ENCODE results near the gene WDR7. TPM values are rescaled to one million over a fixed set of nuclear protein-coding genes. Genes with fewer than 3 reads are reported as not detected.
A peak's percentile ranks its signal among the peaks of the same experiment; 100 is the strongest.

WDR7 gene
- total and polyA plus RNA-seq, 9 donors, result 7.3 to 18.1 (median 9.6) TPM

DNA sequence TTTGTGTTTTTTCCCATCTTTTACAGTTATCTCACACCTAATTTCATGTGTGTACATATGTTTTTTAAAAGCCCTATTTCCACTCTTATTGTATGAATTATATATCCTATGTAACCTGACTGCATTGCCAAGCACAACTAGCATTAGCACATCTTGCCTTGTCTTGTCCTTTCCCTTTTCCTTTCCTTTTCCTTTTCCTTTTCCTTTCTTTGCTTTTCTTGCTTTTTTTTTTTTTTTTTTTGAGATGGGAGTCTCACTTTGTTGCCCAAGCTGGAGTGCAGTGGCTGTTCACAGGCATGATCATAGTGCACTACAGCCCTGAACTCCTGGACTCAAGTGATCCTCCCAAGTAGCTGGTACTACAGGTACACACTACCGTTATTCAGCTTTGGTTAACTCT lies 323.0 kb downstream of the WDR7 start:
- Histone ChIP-seq H3K9me3 (replicated peaks; ENCODE audit: control insufficient read depth, low read depth, low read length) (no peaks in the 10 kb centered on the region), H3K27me3 (ENCODE audit: control insufficient read depth, insufficient read depth, low read length) (no peaks in the 10 kb centered on the region), H3K4me3 (ENCODE audit: low read length) (no peak overlapping the region), H3K27ac (ENCODE audit: low read length) (no peak overlapping the region), H3K36me3 (ENCODE audit: control insufficient read depth, insufficient read depth, low read length) (no peaks in the 10 kb centered on the region), H3K4me1 (ENCODE audit: control insufficient read depth, insufficient read depth, low read length) (no peaks in the 10 kb centered on the region)
- WGBS (ENCODE audit: insufficient coverage), result no CpG with 5 or more reads among the region's 1 CpG
- no peak for DNase-seq

- Histone ChIP-seq H3K4me1 (ENCODE audit: control insufficient read depth, insufficient read depth, low read length) (no peaks in the 10 kb centered on the region), H3K36me3 (ENCODE audit: control insufficient read depth, insufficient read depth, low read length) (no peaks in the 10 kb centered on the region), H3K9me3 (replicated peaks; ENCODE audit: control insufficient read depth, low read depth, low read length) (no peaks in the 10 kb centered on the region), H3K27me3 (ENCODE audit: control insufficient read depth, insufficient read depth, low read length) (no peaks in the 10 kb centered on the region), H3K27ac (ENCODE audit: low read length) (no peak overlapping the region), H3K4me3 (ENCODE audit: low read length) (no peak overlapping the region)
- no CpG with 5 or more reads among the region's 1 CpG for WGBS (ENCODE audit: insufficient coverage)
- DNase-seq, result no peak
Measured at GRCh38 chr18:56975276-56975675, 324.1 kb downstream of the WDR7 start.

- H3K27ac ChIP-seq (ENCODE audit: low read length), result no peak overlapping the region
- 67% methylated on average over 1 of the region's 3 CpGs for WGBS (ENCODE audit: insufficient coverage)
- H3K36me3 ChIP-seq (ENCODE audit: control insufficient read depth, insufficient read depth, low read length), result no peaks in the 10 kb centered on the region
- H3K4me3 ChIP-seq (ENCODE audit: low read length), result no peak overlapping the region
- H3K9me3 ChIP-seq (replicated peaks; ENCODE audit: control insufficient read depth, low read depth, low read length), result no peaks in the 10 kb centered on the region
- no peaks in the 10 kb centered on the region for H3K4me1 ChIP-seq (ENCODE audit: control insufficient read depth, insufficient read depth, low read length)
- DNase-seq, result no peak
- H3K27me3 ChIP-seq (ENCODE audit: control insufficient read depth, insufficient read depth, low read length), result no peaks in the 10 kb centered on the region
Measured at GRCh38 chr18:56977309-56977708, 326.1 kb downstream of the WDR7 start.

DNA sequence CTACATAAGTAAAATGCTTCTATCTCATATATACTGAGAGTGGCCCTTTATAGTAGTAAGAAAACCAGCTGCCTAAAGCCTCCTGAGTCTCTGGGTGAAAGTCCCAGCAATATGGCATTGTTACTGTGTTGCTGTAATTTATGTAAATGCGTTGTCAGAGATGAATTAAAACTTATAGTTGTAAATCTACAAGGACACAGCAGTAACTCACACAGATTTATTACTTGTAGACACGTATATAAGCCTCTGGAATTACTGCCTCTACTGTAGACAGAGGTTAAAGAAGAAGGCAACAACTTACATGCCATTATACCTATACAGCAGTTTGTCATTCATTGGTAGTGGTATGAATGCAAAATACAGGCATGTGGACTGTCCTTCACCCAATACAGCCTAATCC lies 326.6 kb downstream of the WDR7 start:
- WGBS (ENCODE audit: insufficient coverage), result no CpG with 5 or more reads among the region's 2 CpGs
- Histone ChIP-seq H3K36me3 (ENCODE audit: control insufficient read depth, insufficient read depth, low read length) (no peaks in the 10 kb centered on the region), H3K4me3 (ENCODE audit: low read length) (no peak overlapping the region), H3K27me3 (ENCODE audit: control insufficient read depth, insufficient read depth, low read length) (no peaks in the 10 kb centered on the region), H3K9me3 (replicated peaks; ENCODE audit: control insufficient read depth, low read depth, low read length) (no peaks in the 10 kb centered on the region), H3K27ac (ENCODE audit: low read length) (no peak overlapping the region), H3K4me1 (ENCODE audit: control insufficient read depth, insufficient read depth, low read length) (no peaks in the 10 kb centered on the region)
- no peak for DNase-seq

DNA sequence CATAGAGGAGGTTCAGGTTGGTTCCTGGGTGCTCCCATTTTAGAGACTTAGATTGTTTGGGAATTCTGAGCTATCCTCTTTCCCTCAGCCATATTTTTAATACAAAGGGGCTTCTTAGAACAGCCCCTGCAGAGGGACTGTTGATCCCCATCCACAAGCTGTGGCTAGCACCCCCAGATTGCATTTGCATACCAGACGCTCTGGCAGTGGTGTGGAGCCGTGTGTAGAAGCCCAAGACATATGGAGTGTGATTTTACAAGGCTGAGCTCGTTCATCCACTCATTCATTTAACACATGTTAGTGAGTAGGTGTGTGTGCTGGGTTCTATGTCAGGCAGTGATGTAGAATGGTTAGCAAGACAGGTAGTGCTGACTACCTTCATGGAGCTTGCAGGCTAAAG lies 329.0 kb downstream of the WDR7 start:
- Histone ChIP-seq H3K27me3 (ENCODE audit: control insufficient read depth, insufficient read depth, low read length) (no peaks in the 10 kb centered on the region), H3K9me3 (replicated peaks; ENCODE audit: control insufficient read depth, low read depth, low read length) (no peaks in the 10 kb centered on the region), H3K27ac (ENCODE audit: low read length) (no peak overlapping the region), H3K4me3 (ENCODE audit: low read length) (no peak overlapping the region), H3K36me3 (ENCODE audit: control insufficient read depth, insufficient read depth, low read length) (no peaks in the 10 kb centered on the region), H3K4me1 (ENCODE audit: control insufficient read depth, insufficient read depth, low read length) (no peaks in the 10 kb centered on the region)
- no CpG with 5 or more reads among the region's 3 CpGs for WGBS (ENCODE audit: insufficient coverage)
- DNase-seq, result no peak

DNA sequence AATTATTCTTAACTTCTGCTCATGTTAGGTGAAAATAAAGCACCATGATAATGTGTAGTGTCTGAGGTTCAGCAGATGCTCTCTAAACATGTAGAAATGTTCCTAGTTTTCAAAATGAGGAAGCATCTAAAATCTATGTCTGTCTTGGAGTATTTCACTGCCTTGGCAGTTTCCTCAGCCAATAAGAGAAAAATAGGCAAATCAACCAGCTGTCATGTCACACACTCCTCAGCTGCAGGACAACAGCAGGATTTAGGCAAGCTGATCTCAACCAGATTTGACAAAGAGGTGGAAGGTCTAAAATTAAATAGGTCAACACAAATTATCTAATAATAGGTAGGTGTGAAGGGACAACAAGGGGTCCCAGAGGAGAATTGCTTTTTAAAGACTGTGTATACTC lies 331.6 kb downstream of the WDR7 start:
- Histone ChIP-seq H3K27ac (ENCODE audit: low read length) (no peak overlapping the region), H3K27me3 (ENCODE audit: control insufficient read depth, insufficient read depth, low read length) (no peaks in the 10 kb centered on the region), H3K36me3 (ENCODE audit: control insufficient read depth, insufficient read depth, low read length) (no peaks in the 10 kb centered on the region), H3K4me3 (ENCODE audit: low read length) (no peak overlapping the region), H3K4me1 (ENCODE audit: control insufficient read depth, insufficient read depth, low read length) (no peaks in the 10 kb centered on the region), H3K9me3 (replicated peaks; ENCODE audit: control insufficient read depth, low read depth, low read length) (no peaks in the 10 kb centered on the region)
- DNase-seq, result peak; percentile 29

DNA sequence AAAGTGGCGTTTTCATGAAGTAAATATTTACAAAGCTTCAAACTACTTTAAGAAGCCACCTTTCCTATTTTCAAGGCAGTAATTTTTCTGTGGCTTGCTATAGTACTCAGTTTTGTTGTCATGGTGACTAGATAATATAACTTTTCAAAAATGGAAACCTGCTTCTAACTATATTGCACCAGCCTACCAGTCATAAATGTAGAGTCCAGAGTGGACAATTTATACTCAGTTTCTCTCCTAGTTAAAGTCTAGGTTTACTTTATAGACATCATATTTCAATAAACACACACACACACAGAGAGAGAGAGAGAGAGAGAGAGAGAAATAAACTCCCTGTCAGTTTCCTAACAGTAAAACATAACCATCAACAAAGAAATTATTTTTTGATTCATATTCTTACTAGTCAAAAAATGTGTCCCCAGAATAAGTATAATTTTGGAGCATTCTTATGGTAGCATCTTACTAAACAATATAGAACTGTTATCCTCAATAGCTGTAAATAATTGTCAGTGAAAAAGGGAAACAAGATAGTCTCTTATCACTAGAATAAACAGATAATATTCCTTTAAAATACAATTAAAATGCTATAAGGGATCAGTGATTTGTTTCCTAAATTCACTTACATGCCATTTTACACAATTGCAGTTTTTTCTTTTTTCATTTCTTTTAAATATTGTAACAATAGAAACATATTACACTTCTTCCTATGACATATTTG lies 332.3 kb downstream of the WDR7 start:
- no CpG with 5 or more reads among the region's 1 CpG for WGBS (ENCODE audit: insufficient coverage)
- no peaks in the 10 kb centered on the region for H3K36me3 ChIP-seq (ENCODE audit: control insufficient read depth, insufficient read depth, low read length)
- no peak for DNase-seq
- no peaks in the 10 kb centered on the region for H3K4me1 ChIP-seq (ENCODE audit: control insufficient read depth, insufficient read depth, low read length)
- no peaks in the 10 kb centered on the region for H3K9me3 ChIP-seq (replicated peaks; ENCODE audit: control insufficient read depth, low read depth, low read length)
- H3K27ac ChIP-seq (ENCODE audit: low read length), result no peak overlapping the region
- no peak overlapping the region for H3K4me3 ChIP-seq (ENCODE audit: low read length)
- H3K27me3 ChIP-seq (ENCODE audit: control insufficient read depth, insufficient read depth, low read length), result no peaks in the 10 kb centered on the region

DNA sequence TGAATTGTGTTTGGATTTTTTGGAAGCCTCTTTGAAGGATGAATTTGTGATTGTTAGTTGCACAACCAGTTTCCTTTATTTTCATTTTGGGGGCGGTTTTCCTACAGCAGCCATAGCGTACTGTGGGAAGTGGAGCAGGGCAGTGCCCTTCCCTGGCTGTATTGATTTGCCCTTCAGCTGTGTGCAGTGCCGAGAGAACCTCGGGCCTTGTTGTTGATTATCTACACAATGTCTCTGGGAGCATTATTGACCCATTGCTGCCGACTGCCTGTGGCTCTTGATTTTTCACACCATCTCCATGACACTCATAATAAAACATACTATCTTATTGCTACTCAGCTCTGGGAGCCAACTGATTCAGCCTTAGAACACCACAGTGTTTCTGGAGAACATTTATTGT lies 333.6 kb downstream of the WDR7 start:
- Histone ChIP-seq H3K9me3 (replicated peaks; ENCODE audit: control insufficient read depth, low read depth, low read length) (no peaks in the 10 kb centered on the region), H3K4me3 (ENCODE audit: low read length) (no peak overlapping the region), H3K36me3 (ENCODE audit: control insufficient read depth, insufficient read depth, low read length) (no peaks in the 10 kb centered on the region), H3K4me1 (ENCODE audit: control insufficient read depth, insufficient read depth, low read length) (no peaks in the 10 kb centered on the region), H3K27me3 (ENCODE audit: control insufficient read depth, insufficient read depth, low read length) (no peaks in the 10 kb centered on the region), H3K27ac (ENCODE audit: low read length) (no peak overlapping the region)
- DNase-seq, result no peak
- 93% methylated on average over 3 of the region's 5 CpGs for WGBS (ENCODE audit: insufficient coverage)

DNA sequence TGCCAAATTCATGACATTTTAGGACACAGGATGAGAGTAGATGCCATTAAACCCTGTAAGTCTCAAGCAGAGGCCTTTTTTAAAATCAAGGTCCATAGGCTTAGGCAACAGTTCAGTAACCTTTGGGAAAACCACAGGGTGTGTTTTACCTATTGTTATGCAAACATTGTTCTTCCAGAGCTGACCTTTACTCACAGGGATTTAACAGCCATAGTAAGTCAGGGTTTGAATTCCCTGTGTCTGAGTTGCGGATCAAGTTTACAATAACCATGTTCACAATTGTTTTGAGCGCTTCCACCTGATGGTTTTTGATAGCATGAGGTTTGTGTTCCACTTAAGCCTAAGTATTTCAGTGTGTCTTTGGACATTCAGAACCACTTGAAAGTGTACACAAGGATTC lies 335.7 kb downstream of the WDR7 start:
- no peaks in the 10 kb centered on the region for H3K9me3 ChIP-seq (replicated peaks; ENCODE audit: control insufficient read depth, low read depth, low read length)
- no CpG with 5 or more reads among the region's 2 CpGs for WGBS (ENCODE audit: insufficient coverage)
- no peaks in the 10 kb centered on the region for H3K27me3 ChIP-seq (ENCODE audit: control insufficient read depth, insufficient read depth, low read length)
- H3K4me1 ChIP-seq (ENCODE audit: control insufficient read depth, insufficient read depth, low read length), result no peaks in the 10 kb centered on the region
- no peaks in the 10 kb centered on the region for H3K36me3 ChIP-seq (ENCODE audit: control insufficient read depth, insufficient read depth, low read length)
- H3K27ac ChIP-seq (ENCODE audit: low read length), result no peak overlapping the region
- H3K4me3 ChIP-seq (ENCODE audit: low read length), result no peak overlapping the region
- DNase-seq, result no peak

- no peak overlapping the region for H3K27ac ChIP-seq (ENCODE audit: low read length)
- H3K36me3 ChIP-seq (ENCODE audit: control insufficient read depth, insufficient read depth, low read length), result no peaks in the 10 kb centered on the region
- H3K9me3 ChIP-seq (replicated peaks; ENCODE audit: control insufficient read depth, low read depth, low read length), result no peaks in the 10 kb centered on the region
- no peak overlapping the region for H3K4me3 ChIP-seq (ENCODE audit: low read length)
- no peak for DNase-seq
- no CpG with 5 or more reads among the region's 5 CpGs for WGBS (ENCODE audit: insufficient coverage)
- H3K27me3 ChIP-seq (ENCODE audit: control insufficient read depth, insufficient read depth, low read length), result no peaks in the 10 kb centered on the region
- H3K4me1 ChIP-seq (ENCODE audit: control insufficient read depth, insufficient read depth, low read length), result no peaks in the 10 kb centered on the region
Measured at GRCh38 chr18:56987236-56987635, 336.1 kb downstream of the WDR7 start.

DNA sequence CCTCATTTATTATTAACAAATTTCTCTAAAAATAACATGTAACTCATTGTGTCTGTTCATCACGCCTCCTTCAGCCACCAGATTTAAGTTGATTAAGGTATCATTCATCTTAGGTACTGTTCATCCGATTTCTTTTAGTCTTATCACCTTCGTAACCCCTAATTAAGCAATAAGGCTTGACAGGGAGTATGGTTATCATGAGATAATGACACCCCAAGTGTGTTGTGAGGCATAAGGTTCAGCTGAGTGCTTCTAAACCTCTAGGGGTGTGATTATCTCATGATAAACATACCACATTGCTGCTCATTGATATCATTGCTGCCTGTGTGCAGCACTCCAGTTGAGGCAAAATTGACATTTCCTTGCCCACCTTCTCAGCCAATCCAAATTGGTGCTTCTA lies 336.9 kb downstream of the WDR7 start:
- Histone ChIP-seq H3K36me3 (ENCODE audit: control insufficient read depth, insufficient read depth, low read length) (no peaks in the 10 kb centered on the region), H3K9me3 (replicated peaks; ENCODE audit: control insufficient read depth, low read depth, low read length) (no peaks in the 10 kb centered on the region), H3K4me1 (ENCODE audit: control insufficient read depth, insufficient read depth, low read length) (no peaks in the 10 kb centered on the region), H3K27me3 (ENCODE audit: control insufficient read depth, insufficient read depth, low read length) (no peaks in the 10 kb centered on the region), H3K27ac (ENCODE audit: low read length) (no peak overlapping the region), H3K4me3 (ENCODE audit: low read length) (no peak overlapping the region)
- no peak for DNase-seq
- WGBS (ENCODE audit: insufficient coverage), result no CpG with 5 or more reads among the region's 3 CpGs

Measured in muscle of leg (tissue), 11 donors.